GM12874 (cell line): ENCODE results near the gene GPALPP1.

Experiments used
- CTCF ChIP-seq: IDR thresholded peaks from 2 replicates; pipeline ENCODE4 v1.5.1; 2011; ENCODE audit warnings: low read depth, mild to moderate bottlenecking, control low read depth, low read length, moderate library complexity; ENCODE audit not compliant: insufficient read depth

Gene GPALPP1

GRCh38 chr13:45011198-45011597 is 21.9 kb downstream of the GPALPP1 start:
- no peak for TF ChIP-seq CTCF

- no peak for TF ChIP-seq CTCF
Measured at GRCh38 chr13:45015300-45015699, 26.0 kb downstream of the GPALPP1 start.

GRCh38 chr13:45016792-45017425 is 27.6 kb downstream of the GPALPP1 start:
- no peak for TF ChIP-seq CTCF

- TF ChIP-seq CTCF: no peak
Measured at GRCh38 chr13:45021250-45021649, 31.9 kb downstream of the GPALPP1 start.

GRCh38 chr13:45024847-45025246 is 35.5 kb downstream of the GPALPP1 start:
- TF ChIP-seq CTCF: no peak

GRCh38 chr13:45034342-45034741 is 45.0 kb downstream of the GPALPP1 start:
- TF ChIP-seq CTCF: no peak

GRCh38 chr13:45036206-45036605 is 46.9 kb downstream of the GPALPP1 start:
- TF ChIP-seq CTCF: no peak
